ENCODE results near the gene PLG.

DNA sequence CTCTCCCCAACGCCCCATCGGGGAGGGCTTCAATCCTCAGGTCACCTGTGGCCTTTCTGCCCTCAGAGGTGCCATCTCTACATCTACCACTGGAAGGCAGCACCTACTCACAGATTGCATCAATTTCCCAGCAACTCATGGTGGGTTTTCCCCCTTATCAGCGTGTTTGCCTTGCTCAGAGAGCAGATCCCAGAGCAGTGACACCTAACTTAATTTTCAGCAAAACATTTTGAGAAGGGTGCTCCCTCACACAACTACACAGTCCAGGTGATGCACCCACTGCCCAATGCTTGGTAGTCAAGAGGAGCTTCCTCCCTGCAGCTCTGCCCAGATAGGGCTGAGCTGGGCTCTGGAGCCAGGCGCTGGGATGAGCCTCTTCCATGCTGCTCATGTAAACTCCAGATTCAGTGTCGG lies 48.2 kb downstream of the PLG start:
- TF ChIP-seq, protein P1, sequence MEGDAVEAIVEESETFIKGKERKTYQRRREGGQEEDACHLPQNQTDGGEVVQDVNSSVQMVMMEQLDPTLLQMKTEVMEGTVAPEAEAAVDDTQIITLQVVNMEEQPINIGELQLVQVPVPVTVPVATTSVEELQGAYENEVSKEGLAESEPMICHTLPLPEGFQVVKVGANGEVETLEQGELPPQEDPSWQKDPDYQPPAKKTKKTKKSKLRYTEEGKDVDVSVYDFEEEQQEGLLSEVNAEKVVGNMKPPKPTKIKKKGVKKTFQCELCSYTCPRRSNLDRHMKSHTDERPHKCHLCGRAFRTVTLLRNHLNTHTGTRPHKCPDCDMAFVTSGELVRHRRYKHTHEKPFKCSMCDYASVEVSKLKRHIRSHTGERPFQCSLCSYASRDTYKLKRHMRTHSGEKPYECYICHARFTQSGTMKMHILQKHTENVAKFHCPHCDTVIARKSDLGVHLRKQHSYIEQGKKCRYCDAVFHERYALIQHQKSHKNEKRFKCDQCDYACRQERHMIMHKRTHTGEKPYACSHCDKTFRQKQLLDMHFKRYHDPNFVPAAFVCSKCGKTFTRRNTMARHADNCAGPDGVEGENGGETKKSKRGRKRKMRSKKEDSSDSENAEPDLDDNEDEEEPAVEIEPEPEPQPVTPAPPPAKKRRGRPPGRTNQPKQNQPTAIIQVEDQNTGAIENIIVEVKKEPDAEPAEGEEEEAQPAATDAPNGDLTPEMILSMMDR (conservative IDR thresholded peaks at IDR 0.05; ENCODE audit: low read length) = peak; percentile 86
- TF ChIP-seq EZH2phosphoT487 (IDR thresholded peaks at IDR 0.05; ENCODE audit: borderline replicate concordance, low read depth, low read length) = no peak
